Left ventricle myocardium inferior (tissue), 1 donor: Measurements from ENCODE around the gene NDUFA8. TPM values are rescaled to one million over a fixed set of nuclear protein-coding genes. Genes with fewer than 3 reads are reported as not detected.
A peak's percentile ranks its signal among the peaks of the same experiment; 100 is the strongest.

Experiments
- DNase-seq: peaks from one replicate; pipeline ENCODE4 v3.0.0-alpha.2; 2020
- H3K27ac ChIP-seq: fragments of 200-600 bp; replicated peaks from 2 replicates; pipeline ENCODE4 v1.8.0; 2021
- H3K27me3 ChIP-seq: fragments of 200-600 bp; 2 replicates; pipeline ENCODE4 v1.8.0; 2021; ENCODE audit warnings: low read depth
- H3K36me3 ChIP-seq: fragments of 200-600 bp; 2 replicates; pipeline ENCODE4 v1.8.0; 2021
- H3K4me1 ChIP-seq: fragments of 200-600 bp; 2 replicates; pipeline ENCODE4 v1.8.0; 2021
- H3K4me3 ChIP-seq: fragments of 200-600 bp; 2 replicates; pipeline ENCODE4 v1.8.0; 2021; ENCODE audit warnings: mild to moderate bottlenecking, moderate library complexity
- H3K9me3 ChIP-seq: fragments of 200-600 bp; replicated peaks from 2 replicates; pipeline ENCODE4 v1.8.0; 2021
- intact Hi-C: fragments of 100-400 bp; cut with micrococcal nuclease; formaldehyde crosslinking; loops from one replicate; pipeline ENCODE4 v1.11.0; 2022
- total RNA-seq: library from RNA; stranded (reverse); fragmentation: NEBNext Ultra II Directional; extraction: Animal tissue kit (Norgen Biotek cat#: 25700); gene quantifications from one replicate; pipeline ENCODE4 v1.2.1, GENCODE V29; 2021
- TF ChIP-seq, protein P1 (sequence below): fragments of 200-600 bp; IDR thresholded peaks from 2 replicates; pipeline ENCODE4 v1.8.0; 2021; ENCODE audit warnings: antibody characterized with exemption, mild to moderate bottlenecking, borderline replicate concordance
- donor health status: DM: no; HTN: yes; CAD: no; lungs with severe emphysema.

Gene NDUFA8
- total RNA-seq, 1 donor from 2014 or later, result 311 TPM

GRCh38 chr9:122128007-122128968, 31.3 kb downstream of the NDUFA8 start:
- DNase-seq, result peak; percentile 63
- no peaks in the 10 kb centered on the region for H3K9me3 ChIP-seq
- H3K4me1 ChIP-seq, result peaks cover 72% of the 10 kb centered on the region
- peaks cover 20% of the 10 kb centered on the region for H3K27me3 ChIP-seq
- no peaks in the 10 kb centered on the region for H3K36me3 ChIP-seq
- peak overlapping the region; percentile 75 for H3K27ac ChIP-seq
- intact Hi-C loops, result loop anchor here (10.0 kb wide), 1 partner anchor 327 kb away; no protein-coding TSS in a partner anchor
- no peak overlapping the region for H3K4me3 ChIP-seq
- TF ChIP-seq, protein P1, sequence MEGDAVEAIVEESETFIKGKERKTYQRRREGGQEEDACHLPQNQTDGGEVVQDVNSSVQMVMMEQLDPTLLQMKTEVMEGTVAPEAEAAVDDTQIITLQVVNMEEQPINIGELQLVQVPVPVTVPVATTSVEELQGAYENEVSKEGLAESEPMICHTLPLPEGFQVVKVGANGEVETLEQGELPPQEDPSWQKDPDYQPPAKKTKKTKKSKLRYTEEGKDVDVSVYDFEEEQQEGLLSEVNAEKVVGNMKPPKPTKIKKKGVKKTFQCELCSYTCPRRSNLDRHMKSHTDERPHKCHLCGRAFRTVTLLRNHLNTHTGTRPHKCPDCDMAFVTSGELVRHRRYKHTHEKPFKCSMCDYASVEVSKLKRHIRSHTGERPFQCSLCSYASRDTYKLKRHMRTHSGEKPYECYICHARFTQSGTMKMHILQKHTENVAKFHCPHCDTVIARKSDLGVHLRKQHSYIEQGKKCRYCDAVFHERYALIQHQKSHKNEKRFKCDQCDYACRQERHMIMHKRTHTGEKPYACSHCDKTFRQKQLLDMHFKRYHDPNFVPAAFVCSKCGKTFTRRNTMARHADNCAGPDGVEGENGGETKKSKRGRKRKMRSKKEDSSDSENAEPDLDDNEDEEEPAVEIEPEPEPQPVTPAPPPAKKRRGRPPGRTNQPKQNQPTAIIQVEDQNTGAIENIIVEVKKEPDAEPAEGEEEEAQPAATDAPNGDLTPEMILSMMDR, result no peak

GRCh38 chr9:122127396-122127798, 32.2 kb downstream of the NDUFA8 start:
- Histone ChIP-seq H3K9me3 (no peaks in the 10 kb centered on the region), H3K27ac (peak overlapping the region; percentile 75), H3K36me3 (no peaks in the 10 kb centered on the region), H3K4me1 (peaks cover 63% of the 10 kb centered on the region), H3K4me3 (no peak overlapping the region), H3K27me3 (peaks cover 20% of the 10 kb centered on the region)
- no peak for DNase-seq
- intact Hi-C loops, result loop anchor here (10.0 kb wide), 1 partner anchor 327 kb away; no protein-coding TSS in a partner anchor
- TF ChIP-seq, protein P1, result no peak

GRCh38 chr9:122126331-122127261, 33.0 kb downstream of the NDUFA8 start:
- TF ChIP-seq, protein P1, result no peak
- Histone ChIP-seq H3K4me1 (peaks cover 55% of the 10 kb centered on the region), H3K4me3 (peak overlapping the region; percentile 60), H3K36me3 (no peaks in the 10 kb centered on the region), H3K9me3 (no peaks in the 10 kb centered on the region), H3K27me3 (peaks cover 20% of the 10 kb centered on the region), H3K27ac (peak overlapping the region; percentile 44)
- intact Hi-C loops, result loop anchor here (10.0 kb wide), 1 partner anchor 328 kb away; no protein-coding TSS in a partner anchor
- no peak for DNase-seq

- Histone ChIP-seq H3K9me3 (no peaks in the 10 kb centered on the region), H3K4me3 (peak overlapping the region; percentile 60), H3K4me1 (peaks cover 46% of the 10 kb centered on the region), H3K27ac (peak overlapping the region; percentile 44), H3K27me3 (peaks cover 20% of the 10 kb centered on the region), H3K36me3 (no peaks in the 10 kb centered on the region)
- TF ChIP-seq, protein P1, result no peak
- no peak for DNase-seq
- intact Hi-C loops, result loop anchor here (1.0 to 10.0 kb wide), 2 partner anchors 225 to 329 kb away; no protein-coding TSS in a partner anchor
Observed at GRCh38 chr9:122125509-122126330, 33.9 kb downstream of the NDUFA8 start.
